GM19239 (cell line): Measurements from ENCODE around the gene NUDT16L1.
A peak's percentile ranks its signal among the peaks of the same experiment; 100 is the strongest.
"Not testable (repeated sequence)": the region's sequence is repeated elsewhere in the genome, so short reads cannot be mapped to it uniquely, and the experiment has no call there.

Experiments used
- DNase-seq: peaks from one replicate; pipeline ENCODE4 v3.0.0; 2011; ENCODE audit warnings: low spot score; ENCODE audit not compliant: insufficient read length
- FAIRE-seq: peaks from 2 replicates; lab custom pipeline; 2011; peaks lifted over from hg19 to GRCh38; lab: Jason Lieb, UNC

NUDT16L1 gene

DNA sequence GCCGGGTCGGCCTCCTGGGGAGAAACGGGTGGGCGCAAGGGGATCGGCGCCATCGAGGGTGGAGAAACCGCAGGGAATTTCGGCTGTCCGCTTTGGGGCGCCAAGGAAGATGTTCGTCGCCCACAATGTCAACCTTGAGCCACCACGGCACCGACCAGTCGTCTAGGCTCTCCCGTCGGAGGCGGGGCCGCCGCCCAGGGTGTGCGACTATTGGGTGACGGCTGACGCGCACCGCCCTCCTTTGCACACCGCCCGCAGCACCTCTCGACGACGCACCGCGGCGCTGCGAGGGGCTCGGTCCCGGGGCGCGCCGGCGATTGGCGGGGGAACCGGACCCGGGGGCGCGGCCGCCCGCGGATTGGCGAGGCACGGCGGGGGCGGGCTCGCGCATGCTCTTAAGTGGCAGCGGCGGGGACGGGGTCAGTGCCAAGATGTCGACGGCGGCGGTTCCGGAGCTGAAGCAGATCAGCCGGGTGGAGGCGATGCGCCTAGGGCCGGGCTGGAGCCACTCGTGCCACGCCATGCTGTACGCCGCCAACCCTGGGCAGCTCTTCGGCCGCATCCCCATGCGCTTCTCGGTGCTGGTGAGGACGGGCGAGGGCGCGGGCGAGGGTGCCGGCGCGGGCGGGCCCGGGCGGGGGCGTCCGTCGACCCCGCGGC is at the start of gene NUDT16L1:
Gene NUDT16L1 (plus strand): TSS at position 267 of the 660 bp plus-strand sequence. CDS start 165 bp downstream, at position 432.
- peak; percentile 98 for FAIRE-seq

DNA sequence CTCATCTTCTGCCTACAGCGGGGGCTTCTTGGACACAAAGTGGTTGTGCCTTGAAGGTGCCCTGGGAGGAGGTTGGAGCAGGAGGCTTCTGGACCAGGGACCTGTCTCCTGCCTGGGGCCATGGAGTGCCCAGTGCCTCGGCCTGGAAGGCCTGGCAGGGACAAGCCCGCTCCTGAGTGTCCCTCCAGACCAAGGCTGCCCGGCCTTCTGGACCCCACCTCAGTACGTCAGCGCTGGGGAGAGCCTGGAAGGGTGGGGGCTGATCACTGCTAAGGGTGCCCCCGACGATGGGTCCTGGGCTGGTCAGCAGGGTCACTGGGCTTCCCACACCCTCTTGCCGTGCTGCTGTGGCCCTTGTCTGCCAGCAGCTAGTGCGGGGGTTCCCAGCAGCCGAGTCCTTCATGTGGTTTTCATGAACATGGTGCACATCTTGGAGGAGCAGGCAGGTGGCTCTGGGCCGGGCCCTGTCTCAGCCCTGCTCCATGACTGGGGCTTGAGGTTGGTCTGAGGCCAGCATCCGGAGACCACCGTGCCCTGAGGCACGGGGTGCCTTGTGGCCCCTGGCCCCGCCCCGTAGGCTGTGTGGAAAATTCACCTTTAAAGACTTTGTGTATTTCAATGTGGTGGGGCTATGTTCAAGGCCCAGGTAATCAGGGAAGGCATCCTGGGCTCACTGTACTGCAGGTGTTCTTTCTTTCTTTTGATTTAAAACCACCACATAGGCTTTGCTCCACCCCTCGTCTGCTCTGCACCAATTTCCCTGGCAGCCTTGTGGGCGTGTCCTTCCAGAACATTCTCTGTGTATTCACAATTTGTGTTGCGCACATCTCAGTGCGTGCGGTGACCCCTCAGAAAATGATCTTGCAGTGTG is 46.4 kb upstream of the NUDT16L1 start:
- DNase-seq, result no peak
- no peak for FAIRE-seq

More for the DNA sequence above, at the start of gene NUDT16L1:
- DNase-seq, result peak; percentile 99

DNA sequence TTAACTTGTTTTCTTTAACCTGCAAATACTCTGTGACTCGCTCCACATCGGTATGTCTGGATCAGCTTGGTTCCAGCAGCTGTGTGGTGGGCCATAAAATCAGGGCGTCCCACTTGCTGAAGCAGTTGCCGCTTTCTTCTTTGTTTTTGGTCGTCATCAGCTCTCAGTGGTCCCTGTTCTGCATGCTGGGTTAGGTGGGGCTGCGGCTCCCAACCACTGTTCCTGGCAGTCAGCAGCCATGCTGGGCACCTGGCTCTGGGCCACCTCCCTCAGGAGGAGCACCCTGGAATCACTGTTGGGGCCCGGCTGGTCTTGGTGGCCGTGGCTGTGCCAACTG is 45.8 kb upstream of the NUDT16L1 start:
- DNase-seq, result no peak
- no peak for FAIRE-seq

DNA sequence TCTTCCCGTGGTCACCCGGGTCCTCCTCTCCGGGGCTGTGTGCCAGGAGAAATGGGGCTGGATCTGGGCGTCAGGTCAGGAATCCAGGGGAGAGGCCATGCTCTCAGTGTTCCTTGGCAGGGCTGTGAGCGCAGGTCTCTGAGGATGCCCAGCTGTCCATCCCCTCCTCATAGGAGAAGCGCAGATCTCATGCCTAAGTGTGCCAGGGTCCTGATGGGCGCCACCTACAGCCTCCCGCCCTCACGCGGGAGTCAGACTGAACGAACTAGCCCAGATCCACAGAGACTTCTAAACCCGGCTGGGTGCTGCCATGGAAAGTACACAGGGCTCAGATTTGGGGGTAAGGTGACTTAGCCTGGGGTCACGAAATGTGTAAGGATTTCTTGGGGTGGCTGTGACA is 44.4 kb upstream of the NUDT16L1 start:
- FAIRE-seq (no peak), DNase-seq (no peak)

GRCh38 chr16:4649744-4650442 is 43.5 kb upstream of the NUDT16L1 start:
- FAIRE-seq (no peak), DNase-seq (no peak)

DNA sequence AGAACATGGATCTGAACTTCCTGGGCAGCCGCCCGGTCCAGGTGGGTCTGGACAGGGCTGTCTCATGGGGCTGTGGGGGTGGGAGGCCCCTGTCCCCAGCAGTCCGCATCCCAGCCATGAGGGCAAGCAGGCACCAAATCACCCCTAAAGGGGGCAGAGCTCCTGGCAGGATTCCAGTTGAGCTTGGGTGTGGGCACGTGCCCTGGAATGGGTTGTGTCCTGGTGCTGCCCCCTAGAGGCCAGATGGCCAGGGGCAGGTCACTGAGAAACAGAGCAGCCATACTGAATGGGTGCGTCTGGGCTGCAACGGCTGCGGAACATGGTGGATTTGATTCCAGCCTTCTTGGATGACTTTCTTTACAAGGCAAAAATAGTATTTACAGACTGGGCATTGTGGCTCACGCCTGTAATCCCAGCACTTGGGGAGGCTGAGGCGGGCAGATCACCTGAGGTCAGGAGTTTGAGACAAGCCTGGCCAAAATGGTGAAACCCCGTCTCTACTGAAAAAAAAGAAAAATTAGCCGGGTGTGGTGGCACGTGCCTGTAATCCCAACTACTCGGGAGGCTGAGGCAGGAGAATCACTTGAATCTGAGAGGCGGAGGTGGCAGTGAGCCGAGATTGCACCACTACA is 42.8 kb upstream of the NUDT16L1 start:
- not testable (repeated sequence) for FAIRE-seq
- DNase-seq, result peak; percentile 75

DNA sequence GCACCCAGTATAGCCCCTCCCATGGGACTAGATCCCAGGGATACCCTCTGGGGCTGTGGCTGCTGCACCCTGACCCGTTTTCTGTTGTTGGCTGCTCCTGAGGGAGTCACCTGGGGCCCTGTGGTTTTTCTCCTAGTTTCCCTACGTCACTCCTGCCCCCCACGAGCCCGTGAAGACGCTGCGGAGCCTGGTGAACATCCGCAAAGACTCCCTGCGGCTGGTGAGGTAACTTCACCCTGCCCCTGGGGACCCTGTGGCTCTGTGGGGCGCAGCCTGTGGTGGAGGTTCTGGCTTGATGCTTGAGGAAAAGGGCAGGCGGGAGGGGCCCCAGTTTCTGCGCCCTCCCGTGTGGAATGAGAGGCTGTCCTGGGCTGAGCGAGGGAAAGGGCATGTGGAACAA is 41.5 kb upstream of the NUDT16L1 start:
- DNase-seq (no peak), FAIRE-seq (peak; percentile 39)

DNA sequence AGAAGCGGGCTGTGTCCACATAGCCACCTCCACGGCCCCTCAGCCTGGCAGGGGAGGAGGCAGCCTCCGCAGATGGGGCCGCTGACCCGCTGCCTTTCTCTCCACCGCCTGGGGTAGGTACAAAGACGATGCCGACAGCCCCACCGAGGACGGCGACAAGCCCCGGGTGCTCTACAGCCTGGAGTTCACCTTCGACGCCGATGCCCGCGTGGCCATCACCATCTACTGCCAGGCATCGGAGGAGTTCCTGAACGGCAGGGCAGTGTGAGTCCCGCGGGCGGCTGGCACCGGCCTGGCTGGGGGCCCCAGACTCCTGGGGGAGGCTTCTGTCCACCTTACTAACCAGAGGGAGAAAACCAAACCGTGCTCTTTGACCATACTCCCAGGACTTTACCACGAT is 40.8 kb upstream of the NUDT16L1 start:
- FAIRE-seq, result no peak
- DNase-seq, result no peak

DNA sequence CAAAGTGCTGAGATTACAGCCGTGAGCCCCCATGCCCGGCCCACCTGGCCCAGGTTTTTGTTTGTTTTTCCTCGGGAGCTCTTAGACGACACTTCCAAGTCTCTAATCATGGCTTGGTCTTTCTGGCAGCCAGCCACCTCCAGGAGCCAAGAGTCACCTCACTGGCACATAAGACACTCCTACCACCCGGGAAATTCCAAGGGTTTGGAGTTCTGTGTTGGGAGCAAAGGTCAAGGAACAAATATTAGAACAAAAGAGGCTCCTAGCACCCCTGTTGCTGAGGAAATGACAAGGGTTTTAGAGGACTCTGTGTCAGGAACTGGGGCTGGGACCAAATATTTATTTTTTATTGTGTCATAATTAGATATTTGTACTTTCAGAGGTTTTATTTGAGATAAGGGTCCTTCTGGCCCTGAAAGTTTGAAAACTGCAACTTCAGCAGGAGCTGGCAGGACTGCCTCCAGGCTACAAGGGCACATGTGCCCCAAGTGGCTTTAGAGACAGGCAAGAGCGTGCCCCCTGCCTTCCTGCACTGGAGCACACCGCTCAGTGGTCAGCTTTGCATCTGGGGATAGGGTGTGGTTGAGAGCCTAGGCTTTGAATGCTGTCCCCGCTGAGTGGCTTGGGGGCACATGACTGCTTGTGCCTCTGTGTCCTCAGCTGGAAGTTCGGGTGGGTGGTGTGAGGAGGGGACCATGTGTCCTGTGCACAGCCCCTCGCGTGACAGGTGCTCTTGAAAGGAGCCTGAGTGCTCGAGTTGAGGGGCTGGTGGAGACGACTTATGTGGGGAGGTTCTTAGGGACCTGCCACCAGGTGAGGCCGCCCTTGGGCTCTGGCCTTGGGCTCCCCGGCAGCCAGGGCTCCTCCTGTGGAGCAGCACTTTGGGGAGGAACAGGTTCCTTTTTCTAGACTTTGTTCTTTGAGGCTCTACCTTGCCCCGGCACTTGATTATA is 39.1 kb upstream of the NUDT16L1 start:
- no peak for DNase-seq
- no peak for FAIRE-seq

DNA sequence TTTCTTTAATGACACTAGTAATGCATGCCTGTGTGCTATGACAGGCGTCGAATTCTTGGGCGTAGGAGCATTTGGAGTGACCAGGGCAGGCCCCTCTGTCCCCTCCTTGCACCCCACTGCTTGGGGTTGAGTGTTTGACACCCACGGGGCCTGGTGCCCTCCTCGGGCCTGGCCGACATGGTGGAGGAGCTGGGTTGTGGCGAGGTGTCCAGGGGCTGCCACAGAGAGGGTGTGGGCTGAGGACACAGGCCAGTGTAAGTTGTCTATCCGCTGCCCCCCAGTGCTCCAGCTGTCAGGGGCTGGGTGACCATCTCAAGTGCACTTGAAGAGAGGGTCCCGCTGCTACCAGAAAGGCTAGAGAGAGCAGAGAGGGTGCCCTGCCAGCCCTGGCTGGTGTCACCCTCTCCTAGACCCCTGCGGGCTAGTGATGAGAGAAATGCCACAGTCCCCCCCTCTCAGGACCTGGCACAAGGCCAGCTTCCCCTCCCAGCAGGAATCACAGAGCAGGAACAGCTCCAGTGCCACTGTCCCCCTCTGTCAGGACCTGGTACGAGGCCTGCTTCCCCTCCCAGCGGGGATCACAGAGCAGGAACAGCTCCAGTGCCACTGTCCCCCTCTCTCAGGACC is 38.3 kb upstream of the NUDT16L1 start:
- no peak for FAIRE-seq
- DNase-seq, result no peak

DNA sequence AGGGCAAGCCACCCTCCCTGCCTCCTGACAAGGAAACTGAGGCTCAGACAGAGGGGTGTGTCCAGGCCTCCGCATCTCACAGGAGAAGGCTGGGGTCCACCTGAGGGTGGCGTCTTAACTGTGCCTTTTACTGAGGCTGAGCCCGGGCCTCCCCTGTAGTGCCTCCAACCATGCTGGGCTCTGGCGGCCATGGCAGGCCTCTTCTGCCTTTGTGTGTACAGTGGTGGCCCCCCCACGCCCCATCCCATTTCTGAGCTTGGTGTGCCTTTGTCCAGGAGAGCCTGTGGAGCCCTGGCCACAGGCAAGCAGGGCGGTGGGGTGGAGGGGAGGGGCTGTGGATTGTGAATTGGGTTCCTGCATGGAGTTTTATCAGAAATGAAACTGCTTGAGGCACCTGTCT is 37.6 kb upstream of the NUDT16L1 start:
- DNase-seq, result no peak
- FAIRE-seq, result no peak

DNA sequence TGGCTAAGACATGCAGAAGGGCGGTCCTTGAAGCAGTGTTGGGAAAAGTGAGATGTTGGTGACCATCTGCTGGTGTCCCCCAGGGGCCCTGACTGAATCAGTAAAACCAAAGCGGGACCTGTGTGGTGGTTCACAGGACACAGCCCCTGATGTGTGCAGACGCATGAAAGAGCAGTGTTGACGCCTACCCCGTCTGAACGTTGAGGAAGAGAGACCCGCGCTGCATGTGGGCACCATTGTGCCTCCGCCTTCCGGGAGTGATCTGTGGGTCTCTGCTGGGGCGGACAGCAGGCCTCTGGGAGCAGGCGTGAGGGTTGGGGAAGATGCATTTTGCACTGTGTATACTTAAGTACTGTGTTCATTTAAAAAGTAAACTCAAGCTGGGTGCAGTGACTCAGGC is 37.1 kb upstream of the NUDT16L1 start:
- FAIRE-seq, result no peak

GRCh38 chr16:4656695-4657686 is 36.4 kb upstream of the NUDT16L1 start:
- FAIRE-seq (no peak), DNase-seq (no peak)

More for the DNA sequence above, 37.1 kb upstream of the NUDT16L1 start:
- no peak for DNase-seq

DNA sequence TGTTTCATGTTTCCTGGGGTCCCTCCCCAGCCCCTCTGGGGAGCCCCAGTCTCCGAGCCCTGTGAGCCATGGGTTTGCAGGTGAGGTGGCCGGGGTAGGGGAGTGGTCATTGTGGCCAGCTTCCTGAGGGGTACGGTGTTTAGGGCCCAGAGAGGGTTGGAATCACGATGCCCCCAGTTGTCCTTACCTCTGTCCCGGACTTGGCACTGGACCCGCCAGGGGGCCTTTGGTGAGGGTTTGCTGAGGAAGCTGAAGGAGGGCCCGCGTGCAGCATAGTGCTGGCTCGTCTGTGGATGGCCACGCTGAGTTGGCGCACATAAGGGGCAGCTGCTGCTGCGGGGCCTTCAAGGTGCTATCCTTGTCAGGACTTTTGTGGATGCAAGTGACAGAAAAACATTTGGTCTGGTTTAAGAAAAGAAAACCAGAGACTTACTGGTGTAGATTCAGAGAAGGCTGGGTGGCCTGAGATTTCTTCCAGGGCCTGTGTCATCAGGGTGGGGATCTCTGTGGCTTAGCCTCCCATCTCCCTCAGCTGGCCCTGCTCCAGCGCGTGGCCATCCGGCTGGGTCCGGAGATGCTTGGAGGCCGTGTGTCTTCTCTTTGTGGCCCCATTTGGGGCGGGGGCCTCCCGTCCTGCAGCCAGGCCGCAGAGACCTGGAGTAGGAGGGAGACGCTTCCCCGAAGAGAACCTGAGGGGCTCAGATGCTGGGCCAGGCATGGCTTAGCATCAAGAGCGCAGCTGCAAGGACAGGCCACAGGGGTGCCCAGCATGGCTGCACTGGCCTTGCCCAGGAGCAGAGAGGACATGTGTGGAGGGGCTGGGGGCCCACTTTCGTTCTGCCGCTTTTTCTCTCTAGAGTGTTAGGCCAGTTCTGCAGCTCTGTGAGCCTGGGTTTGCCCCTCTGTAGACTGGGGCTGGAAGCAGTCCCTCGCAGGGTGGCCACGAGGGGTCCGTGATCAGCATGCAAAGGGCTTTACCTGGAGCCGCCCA is 33.7 kb upstream of the NUDT16L1 start:
- no peak for FAIRE-seq

DNA sequence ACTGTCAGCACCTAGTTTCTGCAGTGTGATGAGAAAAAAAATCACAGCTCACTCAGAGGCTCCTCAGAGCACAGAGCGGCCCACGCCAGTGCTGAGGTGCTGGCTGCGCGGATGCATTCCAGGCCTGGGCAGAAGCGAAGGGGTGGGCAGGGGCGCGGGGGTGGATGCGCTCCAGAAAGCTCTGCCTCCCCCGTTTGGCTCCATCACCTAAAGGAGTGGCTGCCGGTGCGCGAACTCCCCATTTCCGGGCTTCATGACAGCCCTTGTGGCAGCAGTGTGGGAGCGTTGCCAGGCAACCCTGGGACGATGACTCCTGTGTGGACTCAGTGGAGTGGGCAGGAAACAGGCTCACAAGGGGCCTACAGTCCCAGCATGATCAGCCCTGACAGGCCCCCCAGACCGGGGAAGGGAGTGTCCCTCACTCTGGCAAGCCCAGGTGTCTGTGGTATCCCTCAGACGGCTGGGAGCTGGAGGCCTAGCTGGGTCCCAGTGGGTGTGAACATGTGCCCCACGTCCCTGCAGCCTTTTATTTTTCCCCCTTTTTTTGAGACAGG is 32.8 kb upstream of the NUDT16L1 start:
- DNase-seq, result no peak
- no peak for FAIRE-seq

More for the DNA sequence above, 33.7 kb upstream of the NUDT16L1 start:
- no peak for DNase-seq

DNA sequence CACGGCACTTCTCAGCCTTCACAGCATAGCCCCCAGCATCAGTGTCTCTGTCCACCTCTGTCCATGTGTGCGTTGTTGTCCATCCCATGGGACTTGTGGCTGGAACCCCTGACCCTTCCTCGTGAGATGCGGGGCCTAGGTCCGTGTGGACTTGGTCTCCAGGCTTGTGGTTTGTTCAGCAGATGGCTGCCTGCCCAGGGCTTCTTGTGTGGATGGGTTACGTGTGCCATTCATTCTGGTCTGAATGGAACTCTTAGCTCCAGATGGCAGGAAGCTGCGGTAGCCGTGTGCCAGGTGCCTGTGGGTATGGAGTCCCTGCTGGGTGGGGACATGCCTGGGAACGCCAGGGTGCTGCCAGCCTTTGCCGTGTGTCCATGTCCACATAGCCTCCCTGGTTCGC is 31.7 kb upstream of the NUDT16L1 start:
- no peak for FAIRE-seq

GRCh38 chr16:4663465-4663776 is 29.9 kb upstream of the NUDT16L1 start:
- FAIRE-seq, result no peak
- DNase-seq, result no peak

More for the DNA sequence above, 31.7 kb upstream of the NUDT16L1 start:
- DNase-seq, result no peak
